Measurements from ENCODE around the gene R3HDM1.
"Not testable (repeated sequence)": the region's sequence is repeated elsewhere in the genome, so short reads cannot be mapped to it uniquely, and the experiment has no call there.

DNA sequence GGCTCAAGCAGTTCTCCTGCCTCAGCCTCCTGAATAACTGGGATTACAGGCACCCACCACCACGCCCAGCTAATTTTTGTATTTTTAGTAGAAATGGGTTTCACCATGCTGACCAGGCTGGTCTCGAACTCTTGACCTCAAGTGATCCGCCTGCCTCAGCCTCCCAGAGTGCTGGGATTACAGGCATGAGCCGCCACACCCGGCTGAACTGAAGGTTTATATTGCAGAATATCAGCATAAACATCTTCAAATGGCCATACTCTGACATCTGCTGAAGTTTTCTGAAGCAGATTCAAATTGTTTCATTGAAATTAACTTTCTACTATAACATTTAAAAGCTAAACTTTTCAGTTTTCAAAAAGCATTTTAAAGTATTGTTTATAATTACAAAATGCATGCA is 172.8 kb downstream of the R3HDM1 start:
- TF ChIP-seq, protein P1, sequence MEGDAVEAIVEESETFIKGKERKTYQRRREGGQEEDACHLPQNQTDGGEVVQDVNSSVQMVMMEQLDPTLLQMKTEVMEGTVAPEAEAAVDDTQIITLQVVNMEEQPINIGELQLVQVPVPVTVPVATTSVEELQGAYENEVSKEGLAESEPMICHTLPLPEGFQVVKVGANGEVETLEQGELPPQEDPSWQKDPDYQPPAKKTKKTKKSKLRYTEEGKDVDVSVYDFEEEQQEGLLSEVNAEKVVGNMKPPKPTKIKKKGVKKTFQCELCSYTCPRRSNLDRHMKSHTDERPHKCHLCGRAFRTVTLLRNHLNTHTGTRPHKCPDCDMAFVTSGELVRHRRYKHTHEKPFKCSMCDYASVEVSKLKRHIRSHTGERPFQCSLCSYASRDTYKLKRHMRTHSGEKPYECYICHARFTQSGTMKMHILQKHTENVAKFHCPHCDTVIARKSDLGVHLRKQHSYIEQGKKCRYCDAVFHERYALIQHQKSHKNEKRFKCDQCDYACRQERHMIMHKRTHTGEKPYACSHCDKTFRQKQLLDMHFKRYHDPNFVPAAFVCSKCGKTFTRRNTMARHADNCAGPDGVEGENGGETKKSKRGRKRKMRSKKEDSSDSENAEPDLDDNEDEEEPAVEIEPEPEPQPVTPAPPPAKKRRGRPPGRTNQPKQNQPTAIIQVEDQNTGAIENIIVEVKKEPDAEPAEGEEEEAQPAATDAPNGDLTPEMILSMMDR (IDR thresholded peaks at IDR 0.05) = not testable (repeated sequence)
- not testable (repeated sequence) for TF ChIP-seq POLR2A (IDR thresholded peaks at IDR 0.05)

All from gastroesophageal sphincter (tissue), 3 donors.